ENCODE results near the gene SDK1. TPM values are rescaled to one million over a fixed set of nuclear protein-coding genes. Genes with fewer than 3 reads are reported as not detected.
A peak's percentile ranks its signal among the peaks of the same experiment; 100 is the strongest.

SDK1 gene
- total and polyA plus RNA-seq, 4 experiments from 2014 or later, result 0.06 to 0.26 TPM; not detected in 2

- CTCF ChIA-PET (ENCODE audit: partially characterized antibody), result no interaction called here
- no peak for DNase-seq
- Histone ChIP-seq H3K27me3 (ENCODE audit: insufficient read depth, low read length) (no peaks in the 10 kb centered on the region), H3K4me1 (ENCODE audit: insufficient read depth, low read length) (no peaks in the 10 kb centered on the region), H3K27ac (ENCODE audit: low read depth, low read length) (no peak overlapping the region), H3K4me3 (ENCODE audit: low read length in 2 of 2) (no peak overlapping the region), H3K9me3 (ENCODE audit: control insufficient read depth in 1 of 2, low read length in 2 of 2) (no peaks in the 10 kb centered on the region), H3K36me3 (ENCODE audit: insufficient read depth, low read length) (no peaks in the 10 kb centered on the region)
- H3K9me3 Mint-ChIP-seq, result no peaks in the 10 kb centered on the region
- peaks cover 1 to 4% of the 10 kb centered on the region in 2 donors for H3K27me3 Mint-ChIP-seq
- POLR2A ChIA-PET (ENCODE audit: partially characterized antibody), result no interaction called here
- H3K36me3 Mint-ChIP-seq, result no peaks in the 10 kb centered on the region
- H3K27ac Mint-ChIP-seq, result no peak overlapping the region
- intact Hi-C loops (cut with micrococcal nuclease), result no loop called here
- no peaks in the 10 kb centered on the region for H3K4me1 Mint-ChIP-seq
- H3K4me3 Mint-ChIP-seq, result no peak overlapping the region
These were observed 85.6 kb downstream of the SDK1 start for GRCh38 chr7:3386423-3387190.

DNA sequence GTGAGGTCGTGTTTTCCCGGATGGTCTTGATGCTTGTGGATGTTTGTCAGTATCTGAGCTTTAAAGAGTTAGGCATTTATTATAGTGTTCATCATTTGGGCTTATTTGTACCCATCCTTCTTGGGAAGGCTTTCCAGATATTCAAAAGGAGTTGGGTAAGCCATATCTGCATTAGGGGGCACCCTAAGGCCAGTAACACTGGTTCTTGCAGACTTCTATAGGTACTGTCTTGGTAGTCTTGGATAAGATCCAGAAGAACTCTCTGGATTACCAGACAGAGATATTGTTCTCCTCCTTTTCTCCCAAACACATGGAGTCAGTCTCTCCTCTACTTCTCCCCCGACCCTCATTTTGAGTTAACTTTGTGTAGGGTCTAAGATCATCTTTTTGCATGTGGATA lies 92.8 kb downstream of the SDK1 start:
- intact Hi-C loops (cut with micrococcal nuclease), result loop anchor here (5.0 kb wide), 1 partner anchor 503 kb away; no protein-coding TSS in a partner anchor
- Mint-ChIP-seq H3K9me3 (peaks cover 3 to 43% (median 21%) of the 10 kb centered on the region in 8 donors), H3K4me1 (no peaks in the 10 kb centered on the region), H3K36me3 (peaks cover 0 to 2% of the 10 kb centered on the region in 2 donors), H3K27ac (no peak overlapping the region), H3K27me3 (peaks cover 12 to 13% of the 10 kb centered on the region in 2 donors), H3K4me3 (no peak overlapping the region)
- H3K36me3 ChIP-seq (ENCODE audit: insufficient read depth, low read length), result no peaks in the 10 kb centered on the region
- POLR2A ChIA-PET (ENCODE audit: partially characterized antibody), result no interaction called here
- CTCF ChIA-PET (ENCODE audit: partially characterized antibody), result no interaction called here
- no peak for DNase-seq
- no peaks in the 10 kb centered on the region for H3K27me3 ChIP-seq (ENCODE audit: insufficient read depth, low read length)
- H3K27ac ChIP-seq (ENCODE audit: low read depth, low read length), result no peak overlapping the region
- peaks cover 0 to 11% of the 10 kb centered on the region in 2 donors for H3K9me3 ChIP-seq (ENCODE audit: control insufficient read depth in 1 of 2, low read length in 2 of 2)
- no peak overlapping the region for H3K4me3 ChIP-seq (ENCODE audit: low read length in 2 of 2)
- H3K4me1 ChIP-seq (ENCODE audit: insufficient read depth, low read length), result no peaks in the 10 kb centered on the region

DNA sequence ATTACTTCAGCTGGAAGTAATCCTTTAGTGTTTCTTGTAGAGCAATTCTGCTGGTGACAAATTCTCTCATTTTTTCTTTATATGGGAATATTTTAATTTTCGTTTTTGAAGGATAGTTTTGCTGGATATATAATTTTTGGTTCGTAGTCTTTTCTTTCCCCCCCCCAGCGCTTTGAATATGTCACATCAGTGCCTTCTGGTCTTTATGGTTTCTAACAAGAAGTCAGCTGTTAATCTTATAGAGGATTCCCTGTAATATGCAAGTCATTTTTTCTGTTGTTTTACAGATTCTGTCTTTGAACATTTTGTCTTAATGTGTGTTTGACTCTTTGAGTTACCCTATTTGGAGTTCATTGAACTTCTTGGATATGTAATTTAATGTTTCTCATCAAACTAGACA lies 96.3 kb downstream of the SDK1 start:
- no peaks in the 10 kb centered on the region for H3K27me3 ChIP-seq (ENCODE audit: insufficient read depth, low read length)
- no peak overlapping the region for H3K27ac Mint-ChIP-seq
- no peak overlapping the region for H3K27ac ChIP-seq (ENCODE audit: low read depth, low read length)
- H3K27me3 Mint-ChIP-seq, result peaks cover 15 to 22% of the 10 kb centered on the region in 2 donors
- H3K9me3 ChIP-seq (ENCODE audit: control insufficient read depth in 1 of 2, low read length in 2 of 2), result peaks cover 0 to 11% of the 10 kb centered on the region in 2 donors
- no peaks in the 10 kb centered on the region for H3K4me1 Mint-ChIP-seq
- H3K4me3 ChIP-seq (ENCODE audit: low read length in 2 of 2), result no peak overlapping the region
- H3K36me3 ChIP-seq (ENCODE audit: insufficient read depth, low read length), result no peaks in the 10 kb centered on the region
- peaks cover 3 to 53% (median 24%) of the 10 kb centered on the region in 8 donors for H3K9me3 Mint-ChIP-seq
- intact Hi-C loops (cut with micrococcal nuclease), result no loop called here
- ChIA-PET CTCF (ENCODE audit: partially characterized antibody) (no interaction called here), POLR2A (ENCODE audit: partially characterized antibody) (no interaction called here)
- H3K4me3 Mint-ChIP-seq, result no peak overlapping the region
- H3K4me1 ChIP-seq (ENCODE audit: insufficient read depth, low read length), result no peaks in the 10 kb centered on the region
- no peak for DNase-seq
- peaks cover 0 to 2% of the 10 kb centered on the region in 2 donors for H3K36me3 Mint-ChIP-seq

GRCh38 chr7:3399858-3400257 lies 98.8 kb downstream of the SDK1 start:
- peaks cover 0 to 11% of the 10 kb centered on the region in 2 donors for H3K9me3 ChIP-seq (ENCODE audit: control insufficient read depth in 1 of 2, low read length in 2 of 2)
- no peak overlapping the region for H3K4me3 ChIP-seq (ENCODE audit: low read length in 2 of 2)
- CTCF ChIA-PET (ENCODE audit: partially characterized antibody), result interaction anchor here (1.2 kb wide), 1 partner anchor 9 kb away, joined by 3 read pairs; no protein-coding TSS in a partner anchor
- no peak overlapping the region for H3K27ac Mint-ChIP-seq
- H3K9me3 Mint-ChIP-seq, result peaks cover 0 to 38% (median 18%) of the 10 kb centered on the region in 8 donors
- no peaks in the 10 kb centered on the region for H3K36me3 ChIP-seq (ENCODE audit: insufficient read depth, low read length)
- peaks cover 0 to 2% of the 10 kb centered on the region in 2 donors for H3K36me3 Mint-ChIP-seq
- no peaks in the 10 kb centered on the region for H3K4me1 ChIP-seq (ENCODE audit: insufficient read depth, low read length)
- no peaks in the 10 kb centered on the region for H3K4me1 Mint-ChIP-seq
- no peak overlapping the region for H3K27ac ChIP-seq (ENCODE audit: low read depth, low read length)
- H3K4me3 Mint-ChIP-seq, result peak overlapping the region in 1 of 8 donors; percentile 24
- POLR2A ChIA-PET (ENCODE audit: partially characterized antibody), result no interaction called here
- intact Hi-C loops (cut with micrococcal nuclease), result no loop called here
- peaks cover 15 to 23% of the 10 kb centered on the region in 2 donors for H3K27me3 Mint-ChIP-seq
- DNase-seq, result no peak
- no peaks in the 10 kb centered on the region for H3K27me3 ChIP-seq (ENCODE audit: insufficient read depth, low read length)

DNA sequence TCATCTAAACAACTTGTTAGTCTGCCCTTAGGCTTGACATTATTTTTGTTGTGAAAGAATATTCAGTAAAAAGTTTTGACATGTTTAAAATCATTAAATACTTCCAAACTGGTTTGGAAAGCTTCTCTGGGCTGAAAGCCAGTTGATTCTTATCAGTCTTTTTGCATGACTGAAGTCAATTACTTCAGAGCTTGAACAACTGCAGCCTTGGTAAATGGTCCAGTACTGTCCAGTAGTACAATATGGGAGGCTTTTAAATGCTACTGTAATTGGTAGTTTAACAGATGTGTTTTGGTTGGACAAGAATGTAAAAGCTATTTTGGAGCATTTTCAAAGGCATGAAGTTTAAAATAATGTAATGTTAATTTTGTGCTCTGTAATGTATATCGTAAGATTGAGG lies 103.4 kb downstream of the SDK1 start:
- ChIA-PET CTCF (ENCODE audit: partially characterized antibody) (interaction anchor here (0.6 kb wide), 1 partner anchor 15 kb away, joined by 3 read pairs; no protein-coding TSS in a partner anchor), POLR2A (ENCODE audit: partially characterized antibody) (no interaction called here)
- Mint-ChIP-seq H3K27me3 (peaks cover 3 to 20% of the 10 kb centered on the region in 2 donors), H3K9me3 (peaks cover 0 to 6% (median 0%) of the 10 kb centered on the region in 8 donors), H3K36me3 (no peaks in the 10 kb centered on the region), H3K4me3 (no peak overlapping the region), H3K4me1 (peaks cover 0 to 4% (median 3%) of the 10 kb centered on the region in 4 donors), H3K27ac (no peak overlapping the region)
- Histone ChIP-seq H3K36me3 (ENCODE audit: insufficient read depth, low read length) (no peaks in the 10 kb centered on the region), H3K9me3 (ENCODE audit: control insufficient read depth in 1 of 2, low read length in 2 of 2) (no peaks in the 10 kb centered on the region), H3K27me3 (ENCODE audit: insufficient read depth, low read length) (no peaks in the 10 kb centered on the region), H3K4me3 (ENCODE audit: low read length in 2 of 2) (no peak overlapping the region), H3K4me1 (ENCODE audit: insufficient read depth, low read length) (no peaks in the 10 kb centered on the region), H3K27ac (ENCODE audit: low read depth, low read length) (no peak overlapping the region)
- DNase-seq, result no peak
- intact Hi-C loops (cut with micrococcal nuclease), result no loop called here

DNA sequence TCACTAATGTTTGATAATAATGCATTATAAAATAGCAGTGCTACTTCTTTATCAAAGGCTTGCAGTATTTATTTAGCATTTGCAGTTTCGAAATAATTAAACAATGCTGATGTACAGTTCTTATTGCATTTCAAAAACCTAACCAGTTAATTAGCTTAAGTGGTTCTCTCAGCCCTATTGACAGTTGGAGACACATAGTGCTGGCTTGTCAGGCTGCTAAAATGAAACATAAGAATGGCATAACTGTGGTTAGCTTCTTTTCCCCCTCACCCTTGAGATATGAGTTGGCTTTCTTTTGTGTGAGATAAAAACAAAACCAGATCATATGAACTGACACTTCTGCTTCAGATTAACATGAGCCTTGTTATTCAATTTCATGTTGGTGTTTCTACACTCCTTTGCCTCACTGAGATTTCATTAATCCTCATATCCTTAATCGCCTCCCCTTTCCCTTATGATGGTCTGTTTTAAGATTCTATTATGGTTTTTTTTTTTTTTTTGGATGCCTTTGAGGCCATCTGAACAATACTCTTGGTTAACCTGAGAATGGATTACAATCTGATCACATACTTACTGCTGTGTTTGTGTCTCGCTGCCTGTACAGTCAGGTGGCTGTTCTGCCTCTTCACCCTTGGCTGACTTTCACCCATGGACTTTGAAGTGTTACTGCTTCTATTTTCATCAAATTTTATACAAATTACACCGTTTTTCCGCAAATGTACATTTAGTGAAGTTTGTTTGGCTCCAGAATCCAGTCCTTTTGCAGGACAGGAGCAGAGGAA lies 108.0 kb downstream of the SDK1 start:
- ChIA-PET POLR2A (ENCODE audit: partially characterized antibody) (no interaction called here), CTCF (ENCODE audit: partially characterized antibody) (no interaction called here)
- H3K36me3 Mint-ChIP-seq, result no peaks in the 10 kb centered on the region
- intact Hi-C loops (cut with micrococcal nuclease), result no loop called here
- DNase-seq, result no peak
- H3K27me3 Mint-ChIP-seq, result peaks cover 7 to 13% of the 10 kb centered on the region in 2 donors
- peak overlapping the region in 1 of 7 donors; percentile 69 for H3K27ac Mint-ChIP-seq
- Histone ChIP-seq H3K36me3 (ENCODE audit: insufficient read depth, low read length) (no peaks in the 10 kb centered on the region), H3K9me3 (ENCODE audit: control insufficient read depth in 1 of 2, low read length in 2 of 2) (no peaks in the 10 kb centered on the region), H3K27me3 (ENCODE audit: insufficient read depth, low read length) (no peaks in the 10 kb centered on the region), H3K4me1 (ENCODE audit: insufficient read depth, low read length) (no peaks in the 10 kb centered on the region), H3K4me3 (ENCODE audit: low read length in 2 of 2) (no peak overlapping the region), H3K27ac (ENCODE audit: low read depth, low read length) (no peak overlapping the region)
- H3K4me3 Mint-ChIP-seq, result no peak overlapping the region
- no peaks in the 10 kb centered on the region for H3K9me3 Mint-ChIP-seq
- peaks cover 0 to 4% (median 3%) of the 10 kb centered on the region in 4 donors for H3K4me1 Mint-ChIP-seq

DNA sequence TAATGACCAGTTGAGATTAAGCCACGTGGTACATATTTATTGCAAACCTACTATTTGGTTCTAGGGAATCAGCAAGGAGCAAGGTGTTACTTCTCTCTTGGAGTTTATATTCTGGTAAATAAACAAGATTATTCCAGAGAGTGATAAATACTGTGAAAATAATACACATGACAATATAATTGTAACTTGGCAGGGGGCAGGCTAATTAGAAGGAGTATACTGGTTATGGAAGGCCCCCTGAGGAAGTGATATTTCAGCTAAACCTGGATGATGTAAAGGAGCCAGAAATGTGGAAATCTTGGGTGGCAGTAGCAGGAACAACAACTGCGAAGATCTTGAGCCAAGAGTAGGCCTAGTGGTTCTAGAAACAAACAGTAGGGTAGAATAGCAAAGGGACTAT lies 111.8 kb downstream of the SDK1 start:
- ChIA-PET POLR2A (ENCODE audit: partially characterized antibody) (no interaction called here), CTCF (ENCODE audit: partially characterized antibody) (no interaction called here)
- H3K27ac Mint-ChIP-seq, result no peak overlapping the region
- H3K27ac ChIP-seq (ENCODE audit: low read depth, low read length), result no peak overlapping the region
- H3K4me1 Mint-ChIP-seq, result peaks cover 0 to 4% (median 3%) of the 10 kb centered on the region in 4 donors
- peaks cover 12 to 17% of the 10 kb centered on the region in 2 donors for H3K27me3 Mint-ChIP-seq
- no peak overlapping the region for H3K4me3 ChIP-seq (ENCODE audit: low read length in 2 of 2)
- no peaks in the 10 kb centered on the region for H3K36me3 Mint-ChIP-seq
- no peak for DNase-seq
- H3K9me3 Mint-ChIP-seq, result no peaks in the 10 kb centered on the region
- no peaks in the 10 kb centered on the region for H3K27me3 ChIP-seq (ENCODE audit: insufficient read depth, low read length)
- H3K4me1 ChIP-seq (ENCODE audit: insufficient read depth, low read length), result no peaks in the 10 kb centered on the region
- no peaks in the 10 kb centered on the region for H3K9me3 ChIP-seq (ENCODE audit: control insufficient read depth in 1 of 2, low read length in 2 of 2)
- no peaks in the 10 kb centered on the region for H3K36me3 ChIP-seq (ENCODE audit: insufficient read depth, low read length)
- intact Hi-C loops (cut with micrococcal nuclease), result no loop called here
- no peak overlapping the region for H3K4me3 Mint-ChIP-seq

Measured in CD4-positive, alpha-beta memory T cell (primary cell).